Measurements from ENCODE around the gene ORM1.

ORM1 gene

DNA sequence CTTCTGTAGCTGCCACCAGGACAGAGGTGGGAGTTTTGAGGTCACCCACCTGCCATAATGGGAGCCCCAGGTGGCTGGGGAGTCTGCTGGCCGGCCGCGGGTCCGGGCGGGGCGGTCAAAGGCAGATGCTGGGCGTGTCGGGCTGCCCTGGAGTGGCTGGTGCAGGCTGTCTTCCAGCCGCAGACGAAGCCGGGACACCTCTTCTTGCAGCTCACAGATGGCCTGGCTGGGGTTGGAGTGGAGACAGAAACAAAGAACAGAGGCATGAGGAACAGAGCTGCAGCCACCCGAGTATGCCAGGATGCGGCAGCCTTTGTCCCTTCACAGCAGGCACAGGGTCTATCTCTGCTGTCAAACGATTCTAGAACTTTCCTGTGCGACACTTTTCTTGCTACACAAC is 24.8 kb downstream of the ORM1 start:
- H3K4me3 ChIP-seq (ENCODE audit: low read depth in 1 of 2, low read length in 1 of 2): no peak overlapping the region
- H3K9me3 ChIP-seq: peaks cover 16% of the 10 kb centered on the region
- H3K27me3 ChIP-seq: no peaks in the 10 kb centered on the region
- H3K27ac ChIP-seq: no peak overlapping the region
- peaks cover 100% of the 10 kb centered on the region for H3K36me3 ChIP-seq
- TF ChIP-seq, protein P1, sequence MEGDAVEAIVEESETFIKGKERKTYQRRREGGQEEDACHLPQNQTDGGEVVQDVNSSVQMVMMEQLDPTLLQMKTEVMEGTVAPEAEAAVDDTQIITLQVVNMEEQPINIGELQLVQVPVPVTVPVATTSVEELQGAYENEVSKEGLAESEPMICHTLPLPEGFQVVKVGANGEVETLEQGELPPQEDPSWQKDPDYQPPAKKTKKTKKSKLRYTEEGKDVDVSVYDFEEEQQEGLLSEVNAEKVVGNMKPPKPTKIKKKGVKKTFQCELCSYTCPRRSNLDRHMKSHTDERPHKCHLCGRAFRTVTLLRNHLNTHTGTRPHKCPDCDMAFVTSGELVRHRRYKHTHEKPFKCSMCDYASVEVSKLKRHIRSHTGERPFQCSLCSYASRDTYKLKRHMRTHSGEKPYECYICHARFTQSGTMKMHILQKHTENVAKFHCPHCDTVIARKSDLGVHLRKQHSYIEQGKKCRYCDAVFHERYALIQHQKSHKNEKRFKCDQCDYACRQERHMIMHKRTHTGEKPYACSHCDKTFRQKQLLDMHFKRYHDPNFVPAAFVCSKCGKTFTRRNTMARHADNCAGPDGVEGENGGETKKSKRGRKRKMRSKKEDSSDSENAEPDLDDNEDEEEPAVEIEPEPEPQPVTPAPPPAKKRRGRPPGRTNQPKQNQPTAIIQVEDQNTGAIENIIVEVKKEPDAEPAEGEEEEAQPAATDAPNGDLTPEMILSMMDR (IDR thresholded peaks at IDR 0.05): no peak
- H3K4me1 ChIP-seq (ENCODE audit: control insufficient read depth in 1 of 2, insufficient read depth in 1 of 2, low read depth in 1 of 2, low read length in 1 of 2): no peaks in the 10 kb centered on the region

GRCh38 chr9:114348261-114348905 is 25.5 kb downstream of the ORM1 start:
- Histone ChIP-seq H3K27ac (peak overlapping the region; percentile 12), H3K4me1 (ENCODE audit: control insufficient read depth in 1 of 2, insufficient read depth in 1 of 2, low read depth in 1 of 2, low read length in 1 of 2) (no peaks in the 10 kb centered on the region), H3K4me3 (ENCODE audit: low read depth in 1 of 2, low read length in 1 of 2) (no peak overlapping the region), H3K9me3 (peaks cover 16% of the 10 kb centered on the region), H3K27me3 (no peaks in the 10 kb centered on the region), H3K36me3 (peaks cover 100% of the 10 kb centered on the region)
- TF ChIP-seq, protein P1 (IDR thresholded peaks at IDR 0.05): no peak

GRCh38 chr9:114348906-114349482 is 26.1 kb downstream of the ORM1 start:
- Histone ChIP-seq H3K36me3 (peaks cover 100% of the 10 kb centered on the region), H3K27me3 (no peaks in the 10 kb centered on the region), H3K4me3 (ENCODE audit: low read depth in 1 of 2, low read length in 1 of 2) (no peak overlapping the region), H3K4me1 (ENCODE audit: control insufficient read depth in 1 of 2, insufficient read depth in 1 of 2, low read depth in 1 of 2, low read length in 1 of 2) (no peaks in the 10 kb centered on the region), H3K9me3 (peaks cover 16% of the 10 kb centered on the region), H3K27ac (peak overlapping the region; percentile 12)
- TF ChIP-seq, protein P1 (IDR thresholded peaks at IDR 0.05): no peak

DNA sequence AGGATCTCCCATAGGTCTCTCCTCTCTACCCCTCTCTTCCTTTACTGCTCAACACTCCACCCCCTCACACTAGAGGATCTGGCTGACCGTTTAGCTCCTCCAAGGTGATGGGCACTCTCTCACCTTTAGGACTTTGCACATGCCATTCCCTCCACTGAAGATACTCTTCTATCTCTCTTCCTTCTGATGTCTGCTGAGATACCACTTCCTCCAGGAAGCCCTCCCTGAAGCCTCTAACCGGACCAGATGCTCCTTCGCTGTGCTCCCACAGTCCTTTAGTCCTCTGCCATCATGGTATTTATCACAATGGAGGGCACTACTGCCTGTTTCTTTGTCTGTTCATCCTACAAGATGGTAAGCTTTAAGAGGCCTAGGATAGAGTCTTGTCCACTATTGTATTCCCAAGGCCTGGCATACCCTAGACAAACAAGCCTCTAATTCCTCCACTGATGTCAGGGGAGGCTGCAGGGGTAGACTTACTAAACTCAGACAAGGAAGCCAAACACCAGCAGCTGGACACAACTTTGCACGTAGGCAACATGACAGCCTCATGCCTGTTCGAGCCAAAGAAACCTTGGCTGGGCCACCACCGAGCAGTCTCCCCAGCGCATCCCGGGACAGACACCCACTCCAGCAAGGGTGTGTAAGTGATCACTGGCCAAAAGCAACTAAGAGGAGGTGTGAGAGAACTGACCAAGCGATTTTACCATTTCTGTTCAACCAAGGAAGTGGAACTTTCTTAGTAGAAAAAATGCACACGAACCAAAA is 27.0 kb downstream of the ORM1 start:
- Histone ChIP-seq H3K27me3 (no peaks in the 10 kb centered on the region), H3K9me3 (peaks cover 16% of the 10 kb centered on the region), H3K36me3 (peaks cover 100% of the 10 kb centered on the region), H3K27ac (peak overlapping the region; percentile 12), H3K4me3 (ENCODE audit: low read depth in 1 of 2, low read length in 1 of 2) (no peak overlapping the region), H3K4me1 (ENCODE audit: control insufficient read depth in 1 of 2, insufficient read depth in 1 of 2, low read depth in 1 of 2, low read length in 1 of 2) (no peaks in the 10 kb centered on the region)
- TF ChIP-seq, protein P1 (IDR thresholded peaks at IDR 0.05): no peak

GRCh38 chr9:114350636-114351401 is 27.9 kb downstream of the ORM1 start:
- Histone ChIP-seq H3K27me3 (no peaks in the 10 kb centered on the region), H3K27ac (peak overlapping the region; percentile 43), H3K4me3 (ENCODE audit: low read depth in 1 of 2, low read length in 1 of 2) (no peak overlapping the region), H3K4me1 (ENCODE audit: control insufficient read depth in 1 of 2, insufficient read depth in 1 of 2, low read depth in 1 of 2, low read length in 1 of 2) (no peaks in the 10 kb centered on the region), H3K9me3 (peaks cover 10% of the 10 kb centered on the region), H3K36me3 (peaks cover 100% of the 10 kb centered on the region)
- TF ChIP-seq, protein P1 (IDR thresholded peaks at IDR 0.05): no peak

Measured in neutrophil (primary cell).